GM18519 (cell line): ENCODE results near the gene ECHS1.
A peak's percentile ranks its signal among the peaks of the same experiment; 100 is the strongest.
"Not testable (repeated sequence)": the region's sequence is repeated elsewhere in the genome, so short reads cannot be mapped to it uniquely, and the experiment has no call there.

ENCODE experiments used
- ATAC-seq: cut with Tn5 transposase; IDR thresholded peaks from one replicate; pipeline ENCODE4 v1.9.1; 2021; ENCODE audit warnings: mild to moderate bottlenecking, moderate library complexity; ENCODE audit not compliant: unreplicated experiment, low FRiP score

The ECHS1 gene

DNA sequence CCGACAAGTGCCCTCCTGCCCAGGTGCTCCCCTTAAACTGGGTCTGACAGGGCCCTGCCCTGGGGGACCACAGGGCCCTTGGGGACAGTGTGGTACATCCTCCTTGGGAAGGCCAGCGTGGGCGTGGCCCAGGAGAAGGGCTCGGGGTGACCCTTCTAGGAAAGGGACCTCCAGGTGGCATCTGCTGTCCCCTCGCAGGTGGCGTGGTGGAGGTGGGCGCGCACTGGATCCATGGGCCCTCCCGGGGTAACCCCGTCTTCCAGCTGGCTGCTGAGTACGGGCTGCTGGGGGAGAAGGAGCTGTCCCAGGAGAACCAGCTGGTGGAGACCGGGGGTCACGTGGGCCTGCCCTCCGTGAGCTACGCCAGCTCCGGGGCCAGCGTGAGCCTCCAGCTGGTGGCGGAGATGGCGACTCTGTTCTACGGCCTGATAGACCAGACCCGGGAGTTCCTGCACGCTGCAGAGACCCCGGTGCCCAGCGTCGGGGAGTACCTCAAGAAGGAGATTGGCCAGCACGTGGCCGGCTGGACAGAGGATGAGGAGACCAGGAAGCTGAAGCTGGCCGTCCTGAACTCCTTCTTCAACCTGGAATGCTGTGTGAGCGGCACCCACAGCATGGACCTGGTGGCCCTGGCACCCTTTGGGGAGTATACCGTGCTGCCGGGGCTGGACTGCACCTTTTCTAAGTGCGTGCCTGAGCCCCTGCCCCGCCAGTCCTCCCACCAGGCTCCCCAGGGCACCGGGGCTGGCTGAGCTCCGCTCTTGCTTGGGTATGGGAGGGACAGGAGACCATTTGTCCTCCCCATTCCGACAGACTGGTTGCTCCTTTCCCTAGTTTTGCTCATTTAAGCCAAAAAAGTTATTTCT lies 6.9 kb upstream of the ECHS1 start:
- no peak for ATAC-seq

DNA sequence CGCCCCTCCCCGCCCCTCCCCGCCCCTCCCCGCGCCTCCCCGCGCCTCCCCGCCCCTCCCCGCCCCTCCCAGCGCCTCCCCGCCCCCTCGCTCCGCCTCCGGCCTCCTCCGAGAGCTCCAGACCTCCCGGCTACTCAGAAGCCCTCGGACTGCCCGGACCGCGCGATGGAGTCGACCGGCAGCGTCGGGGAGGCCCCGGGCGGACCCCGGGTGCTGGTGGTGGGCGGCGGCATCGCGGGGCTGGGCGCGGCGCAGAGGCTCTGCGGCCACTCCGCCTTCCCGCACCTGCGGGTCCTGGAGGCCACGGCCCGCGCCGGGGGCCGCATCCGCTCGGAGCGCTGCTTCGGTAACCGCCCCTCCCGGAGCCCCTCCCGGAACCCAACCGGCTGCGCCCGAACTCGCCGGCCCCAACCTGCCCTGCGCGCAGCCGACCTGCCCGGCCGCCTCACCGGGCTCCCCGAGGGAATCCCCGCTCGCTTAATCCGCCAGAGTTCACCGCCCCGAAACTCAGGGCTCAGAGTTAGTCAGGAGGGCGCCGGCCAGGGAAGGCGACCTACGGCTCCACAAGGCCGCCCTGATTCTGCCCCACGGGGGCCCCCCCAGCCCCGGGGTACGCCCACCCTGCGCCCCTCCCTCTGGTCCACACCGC lies 6.1 kb upstream of the ECHS1 start, which contains the start of gene PAOX:
TSS of gene PAOX (plus strand) at position 111 of the 649 bp plus-strand sequence. CDS start at position 166, 55 bp downstream.
- ATAC-seq = peak; percentile 35

DNA sequence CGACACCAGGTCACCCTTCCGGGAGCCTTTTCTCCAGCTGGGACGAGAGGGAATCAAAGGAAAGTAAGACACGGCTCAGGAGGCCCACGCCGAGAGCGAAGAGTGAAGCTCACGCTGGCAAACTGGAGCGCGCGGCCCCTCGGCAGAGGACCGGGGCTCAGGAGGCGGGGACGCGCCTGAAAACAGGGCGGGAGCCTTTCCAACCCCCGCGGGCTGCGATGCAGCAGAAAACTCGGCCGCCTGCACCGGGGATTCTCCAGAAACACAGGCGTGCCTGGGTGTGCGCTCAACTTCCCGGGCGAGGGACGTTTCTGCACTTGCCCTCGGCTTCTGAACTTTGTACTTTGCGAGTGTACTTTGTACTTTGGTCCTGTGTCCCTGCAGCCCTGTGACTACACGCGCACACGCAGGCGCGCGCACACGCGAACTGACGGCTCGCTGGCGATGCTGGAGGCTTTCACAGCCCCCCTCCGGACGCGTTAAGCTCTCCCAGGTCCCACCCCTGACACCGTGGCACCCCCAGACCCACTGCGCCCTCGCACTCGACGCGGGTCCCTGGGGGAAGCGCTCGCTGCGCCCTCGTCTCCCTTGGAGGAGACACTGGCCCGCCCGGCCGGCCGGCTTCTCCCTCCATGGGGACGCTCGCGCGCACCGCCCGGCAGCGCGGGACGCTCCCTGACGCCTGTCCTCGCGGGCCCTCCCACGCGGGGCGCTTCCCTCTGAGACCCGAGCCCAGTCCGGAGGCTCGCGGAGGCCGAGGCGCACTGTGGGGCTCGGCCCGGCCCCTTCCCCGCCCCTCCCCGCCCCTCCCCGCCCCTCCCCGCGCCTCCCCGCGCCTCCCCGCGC lies 5.3 kb upstream of the ECHS1 start:
- no peak for ATAC-seq

DNA sequence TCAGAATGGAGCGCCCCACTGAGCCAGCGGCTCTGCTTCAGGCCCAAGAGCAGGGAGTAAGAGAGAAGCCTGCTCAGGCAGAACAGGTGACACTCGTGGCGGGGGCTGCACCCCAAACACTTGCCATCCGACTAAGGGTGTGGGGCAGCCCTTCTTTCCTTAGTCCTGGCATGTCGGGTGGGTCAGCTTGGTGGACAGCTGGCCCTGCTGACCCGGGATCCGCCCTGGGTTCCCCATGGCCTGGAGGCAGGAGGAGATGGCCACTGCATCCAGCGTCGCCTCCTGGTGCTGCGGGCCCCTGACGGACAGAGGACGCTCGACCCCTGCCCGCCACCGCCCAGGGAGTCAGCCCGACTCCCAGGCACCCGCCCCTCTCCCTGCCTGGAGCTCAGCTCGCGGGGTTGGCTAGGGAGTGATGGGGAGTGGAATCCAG lies 4.7 kb upstream of the ECHS1 start:
- ATAC-seq = no peak

DNA sequence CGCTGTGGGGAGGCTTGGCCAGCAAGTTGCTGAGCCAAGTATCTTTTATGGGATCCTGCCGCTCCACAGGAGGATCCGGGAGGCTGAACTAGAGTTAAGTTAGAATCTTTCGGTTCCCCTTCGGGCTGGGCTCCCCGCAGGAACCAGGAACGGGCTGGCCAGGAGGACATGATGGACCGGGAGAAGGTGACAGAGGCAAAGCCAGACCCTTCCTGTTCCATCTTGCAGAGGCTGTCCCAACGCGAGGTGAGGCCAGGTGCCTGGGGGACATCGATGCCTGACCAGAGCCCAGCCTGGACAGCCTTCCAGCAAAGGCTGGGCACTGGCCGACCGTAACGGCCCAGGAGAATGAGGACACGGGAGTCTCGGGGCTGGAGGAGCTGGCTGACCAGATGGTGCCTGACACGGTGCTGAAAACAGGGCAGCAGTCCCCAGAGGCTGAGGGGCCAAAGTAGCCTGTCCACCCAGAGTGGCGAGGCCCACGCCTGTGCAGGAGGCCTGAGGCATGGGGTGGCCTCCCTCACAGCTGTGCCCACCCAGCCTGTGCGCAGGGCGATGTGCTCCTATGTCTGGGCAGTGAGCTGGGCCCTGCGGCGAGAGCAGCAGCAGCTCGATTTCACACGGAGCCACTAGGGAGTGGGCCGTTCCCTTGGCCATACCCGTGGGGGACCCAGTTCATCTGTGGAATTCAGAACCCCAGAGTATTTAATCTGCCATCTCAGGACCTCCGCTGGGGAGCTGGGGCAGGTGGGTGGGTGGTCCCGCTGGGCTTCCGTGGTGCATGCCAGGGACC lies 4.1 kb upstream of the ECHS1 start:
- ATAC-seq = no peak

DNA sequence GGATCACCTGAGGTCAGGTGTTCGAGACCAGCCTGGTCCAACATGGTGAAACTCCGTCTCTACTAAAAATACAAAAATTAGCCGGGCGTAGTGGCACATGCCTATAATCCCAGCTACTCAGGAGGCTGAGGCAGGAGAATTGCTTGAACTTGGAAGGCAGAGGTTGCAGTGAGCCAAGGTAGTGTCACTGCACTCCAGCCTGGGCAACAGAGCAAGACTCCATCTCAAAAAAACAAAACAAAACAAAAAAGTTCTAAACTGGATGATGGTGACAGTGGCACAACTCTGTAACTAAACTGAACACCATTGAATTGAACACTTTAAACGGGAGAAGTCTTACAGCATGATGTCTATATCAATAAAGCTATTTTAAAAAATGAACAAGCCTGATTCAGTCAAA lies 3.0 kb upstream of the ECHS1 start:
- not testable (repeated sequence) for ATAC-seq

DNA sequence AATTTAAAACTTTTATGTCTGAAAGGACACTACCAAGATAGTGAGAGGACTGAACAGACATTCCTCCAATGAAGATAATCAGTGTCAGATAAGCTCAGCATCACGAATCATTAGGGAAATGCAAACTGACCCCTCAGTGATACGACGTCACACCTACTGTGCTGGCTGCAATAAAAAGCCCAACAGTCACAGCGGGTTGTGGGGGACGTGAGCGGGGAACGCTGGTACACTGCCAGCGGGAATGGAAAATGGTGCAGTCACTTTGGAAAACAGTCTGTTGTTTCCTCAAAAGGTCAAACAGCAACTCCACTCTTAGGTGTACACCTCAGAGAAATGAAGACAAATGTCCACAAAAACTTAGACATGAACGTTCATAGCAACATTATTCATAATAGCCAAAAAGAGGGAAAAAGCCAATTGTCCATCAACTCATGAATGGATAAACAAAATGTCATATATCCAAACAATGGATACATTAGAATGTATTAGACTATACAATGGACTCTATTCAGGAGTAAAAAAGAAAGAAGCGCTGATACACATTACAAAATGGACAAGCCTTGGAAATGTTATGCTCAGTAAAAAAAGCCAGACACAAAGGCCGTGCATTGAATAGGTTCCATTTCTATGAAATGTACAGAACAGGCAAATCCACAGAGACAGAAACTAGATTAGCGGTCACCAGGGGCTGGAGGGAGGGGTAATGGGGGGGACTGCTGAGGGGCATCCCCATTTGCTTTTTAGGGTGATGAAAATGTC lies 2.4 kb upstream of the ECHS1 start:
- ATAC-seq = no peak

DNA sequence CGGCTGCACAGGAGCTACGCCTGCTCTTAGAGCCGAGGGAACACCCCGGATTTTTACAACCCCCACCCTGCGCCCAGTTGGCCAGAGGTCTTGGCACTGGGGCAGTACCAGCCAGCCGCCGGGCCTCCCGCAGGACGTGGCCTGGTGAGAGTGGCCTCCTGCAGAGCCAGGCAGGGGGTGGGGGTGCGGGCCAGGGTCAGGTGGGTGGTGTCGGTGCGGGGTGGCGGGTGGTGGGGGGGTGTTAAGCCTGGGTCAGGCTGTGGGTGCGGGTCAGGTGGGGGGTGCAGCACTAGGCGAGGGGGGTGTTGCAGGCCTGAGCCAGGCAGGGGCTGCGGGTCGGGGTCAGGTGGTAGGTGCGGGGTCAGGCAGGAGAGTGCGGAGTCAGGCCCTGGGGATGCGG lies 647 bp downstream of the ECHS1 start:
- ATAC-seq = no peak

DNA sequence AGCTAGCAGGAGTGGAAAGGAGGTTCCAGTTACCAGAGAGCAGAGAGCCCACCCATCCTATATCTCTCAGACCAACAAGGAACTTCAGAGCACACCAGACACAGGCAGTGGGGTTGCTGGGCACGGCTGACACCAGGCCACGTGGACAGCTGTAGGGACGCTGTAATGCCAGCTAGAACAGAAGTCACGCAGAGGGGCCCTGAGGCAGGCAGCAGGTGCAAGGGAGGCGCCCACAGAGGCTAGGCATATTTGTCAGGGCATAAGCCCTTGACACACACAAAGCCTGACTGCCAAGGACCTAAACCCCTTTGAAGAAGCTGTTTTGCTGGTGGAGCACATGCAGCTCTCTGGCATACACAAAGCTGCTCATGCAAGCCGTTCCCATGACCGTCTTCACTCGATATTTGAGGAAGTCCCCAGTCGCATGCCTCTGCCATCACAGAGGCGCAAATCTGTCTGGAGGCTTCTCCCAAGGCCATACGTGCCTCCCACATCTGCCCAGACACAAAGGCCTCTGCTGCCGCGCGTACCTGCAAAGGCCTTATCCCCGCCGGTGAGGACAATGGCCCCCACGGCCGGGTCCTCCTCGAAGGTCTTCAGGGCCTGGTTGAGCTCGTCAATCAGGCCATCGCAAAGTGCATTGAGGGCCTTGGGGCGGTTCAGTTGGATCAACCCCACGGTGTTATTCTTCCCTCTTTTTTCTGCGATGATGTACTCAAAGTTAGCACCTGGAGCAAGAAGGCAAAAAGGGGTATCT lies 2.9 kb downstream of the ECHS1 start:
- ATAC-seq = no peak

DNA sequence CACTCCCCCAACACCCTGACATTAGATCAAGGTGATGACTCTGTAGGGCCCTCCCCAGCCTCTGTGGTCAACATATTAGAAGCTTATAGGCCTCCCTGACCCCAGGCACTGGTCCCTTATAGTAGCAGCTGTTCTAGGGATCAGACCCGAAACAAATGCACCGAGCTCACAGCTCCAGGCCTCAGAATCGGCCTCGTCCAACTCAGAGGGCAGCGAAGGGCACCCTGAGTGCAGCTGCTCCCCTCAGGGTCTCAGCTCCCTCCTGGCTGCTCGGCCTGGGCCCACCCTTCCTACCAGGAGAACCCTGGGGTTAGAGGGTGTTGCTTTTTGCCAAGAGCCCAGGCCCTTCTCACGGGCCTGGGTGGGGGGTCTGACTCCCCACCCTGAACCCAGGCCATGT lies 5.0 kb downstream of the ECHS1 start:
- ATAC-seq = no peak

DNA sequence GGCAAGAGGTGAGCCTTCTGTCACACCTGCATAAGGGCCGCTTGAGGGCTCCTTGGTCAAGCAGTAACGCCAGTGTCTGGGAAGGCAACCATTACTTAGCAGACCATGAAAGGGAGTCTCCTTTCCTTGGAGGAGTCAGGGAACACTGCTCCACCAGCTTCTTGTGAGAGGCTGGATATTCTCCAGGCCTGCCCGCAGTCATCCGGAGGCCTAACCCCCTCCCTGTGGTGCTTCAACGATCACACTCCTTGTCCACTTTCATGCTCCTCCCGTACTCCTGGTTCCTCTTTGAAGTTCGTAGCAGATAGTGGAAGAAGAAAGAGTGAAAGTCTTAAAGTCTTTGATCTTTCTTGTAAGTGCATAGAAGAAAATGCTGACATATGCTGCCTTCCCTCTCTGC lies 5.7 kb downstream of the ECHS1 start:
- not testable (repeated sequence) for ATAC-seq

DNA sequence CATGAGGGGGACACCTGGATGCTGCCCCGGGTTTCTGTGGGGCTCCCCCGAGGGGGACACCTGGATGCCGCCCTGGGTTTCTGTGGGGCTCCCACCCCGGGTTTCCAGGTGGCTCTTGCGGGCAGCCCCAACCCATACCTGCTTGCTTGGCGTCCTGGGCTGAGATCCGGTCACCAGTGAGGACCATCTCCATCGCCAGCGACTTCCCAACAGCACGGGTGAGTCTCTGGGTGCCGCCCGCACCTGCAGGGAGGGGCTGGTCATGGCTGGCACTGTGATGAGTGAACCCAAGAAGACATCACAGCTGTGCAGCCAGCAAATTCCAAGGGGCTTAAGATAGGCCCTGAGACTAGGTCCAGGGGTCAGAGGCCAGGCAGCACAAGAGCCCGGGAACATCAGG lies 6.4 kb downstream of the ECHS1 start:
- ATAC-seq = no peak

DNA sequence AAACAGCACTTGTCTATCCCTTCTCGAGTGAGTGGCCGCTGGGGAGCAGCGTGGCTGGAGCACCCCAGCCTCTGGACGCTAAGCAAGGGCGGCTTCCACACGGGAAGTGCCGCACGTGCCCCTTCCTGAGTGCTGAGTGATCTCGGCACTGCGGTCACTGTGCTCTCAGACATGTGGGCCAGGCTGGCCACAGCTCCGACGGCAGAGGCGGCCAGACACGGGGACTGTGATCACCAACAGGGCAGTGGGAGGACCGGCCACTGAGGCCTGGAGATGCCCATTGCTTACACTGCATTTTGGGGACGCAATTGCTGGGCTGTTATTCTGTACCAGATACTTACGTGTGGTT lies 7.0 kb downstream of the ECHS1 start:
- ATAC-seq = no peak

DNA sequence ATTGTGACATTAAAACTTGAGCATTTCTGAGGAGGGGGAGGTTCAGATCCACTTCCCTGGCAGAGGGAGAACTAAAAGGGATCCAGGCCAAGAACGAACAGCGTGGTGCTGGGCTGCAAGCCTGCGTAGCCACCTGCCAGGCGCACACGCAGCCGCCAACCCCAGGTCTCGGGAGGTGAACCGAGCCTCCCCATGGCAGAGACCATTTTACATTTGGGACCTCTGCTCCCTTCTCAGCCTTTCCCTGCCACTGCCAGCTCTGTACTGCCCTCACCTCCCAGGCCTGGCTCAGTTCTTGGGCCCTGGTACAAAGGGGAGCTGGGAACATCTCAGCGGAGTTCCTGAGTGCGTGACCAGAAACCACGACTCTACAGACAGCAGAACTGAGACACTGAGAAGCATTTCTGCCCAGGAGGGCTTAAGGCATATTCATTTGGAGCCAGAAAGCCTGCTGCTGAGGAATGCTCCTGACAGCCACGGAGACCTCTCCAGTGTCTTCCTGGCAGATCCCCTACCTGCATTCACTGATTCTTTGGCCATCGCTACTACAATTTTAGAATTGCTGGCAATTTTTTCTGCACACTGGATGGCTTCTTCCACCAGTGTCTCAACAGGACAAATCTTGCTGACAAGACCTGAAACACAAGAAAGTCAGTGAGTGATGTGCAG lies 7.6 kb downstream of the ECHS1 start:
- no peak for ATAC-seq

DNA sequence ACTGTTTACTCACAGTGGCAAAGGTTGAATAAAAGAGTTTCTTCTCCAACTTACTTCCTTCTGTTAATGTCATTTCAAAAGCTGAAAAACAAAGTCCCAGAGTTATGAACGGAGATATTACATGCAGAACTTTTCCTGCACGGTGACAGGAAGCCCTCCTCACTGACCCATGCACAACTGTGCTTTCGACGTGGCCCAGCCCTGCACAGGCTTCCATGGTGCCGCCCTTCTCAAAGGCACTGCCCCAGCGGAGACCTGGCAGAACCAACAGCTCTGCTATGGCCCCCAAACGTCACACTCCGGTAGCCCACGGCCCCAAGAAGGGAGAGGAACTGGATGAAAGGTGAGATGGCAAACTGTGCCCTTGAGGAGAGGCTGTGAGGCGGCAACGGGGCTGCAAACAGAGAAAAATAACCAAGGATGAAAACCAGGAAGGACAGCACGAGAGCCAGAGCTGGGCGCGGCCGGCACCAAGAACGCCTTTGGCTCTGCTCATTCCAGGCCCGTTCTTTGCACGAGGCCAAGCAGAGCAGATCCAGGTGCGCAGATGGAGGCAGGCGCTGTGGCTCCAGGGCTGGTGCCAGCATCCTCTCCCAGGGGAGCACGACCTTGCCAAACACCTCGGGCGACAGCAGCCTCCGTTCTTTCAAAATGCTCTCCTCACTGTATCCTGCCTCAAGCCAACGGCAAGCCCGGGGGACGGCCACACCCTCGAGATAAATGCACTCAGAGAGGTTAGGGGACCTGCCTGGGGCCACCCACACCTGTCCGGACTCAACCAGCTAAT lies 8.3 kb downstream of the ECHS1 start:
- ATAC-seq = no peak

DNA sequence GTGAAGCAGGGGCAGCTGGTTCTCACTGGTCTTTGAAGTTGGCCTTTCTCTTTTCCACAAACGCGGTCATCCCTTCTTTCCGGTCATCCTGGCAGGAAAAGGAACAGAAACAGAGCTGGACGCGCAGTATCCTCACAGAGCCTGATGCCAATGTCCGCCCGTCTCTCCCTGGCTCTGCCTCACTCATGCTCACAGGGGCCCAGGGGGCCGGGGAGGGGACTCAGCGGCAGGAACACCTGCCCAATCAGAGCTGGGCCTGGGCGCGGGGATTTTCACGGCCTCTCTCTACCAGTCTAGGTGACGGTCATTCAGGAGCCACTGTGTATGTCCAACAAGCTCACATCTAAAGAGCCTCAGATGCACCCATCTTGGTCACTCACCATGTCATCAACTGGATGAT lies 10.3 kb downstream of the ECHS1 start:
- no peak for ATAC-seq

DNA sequence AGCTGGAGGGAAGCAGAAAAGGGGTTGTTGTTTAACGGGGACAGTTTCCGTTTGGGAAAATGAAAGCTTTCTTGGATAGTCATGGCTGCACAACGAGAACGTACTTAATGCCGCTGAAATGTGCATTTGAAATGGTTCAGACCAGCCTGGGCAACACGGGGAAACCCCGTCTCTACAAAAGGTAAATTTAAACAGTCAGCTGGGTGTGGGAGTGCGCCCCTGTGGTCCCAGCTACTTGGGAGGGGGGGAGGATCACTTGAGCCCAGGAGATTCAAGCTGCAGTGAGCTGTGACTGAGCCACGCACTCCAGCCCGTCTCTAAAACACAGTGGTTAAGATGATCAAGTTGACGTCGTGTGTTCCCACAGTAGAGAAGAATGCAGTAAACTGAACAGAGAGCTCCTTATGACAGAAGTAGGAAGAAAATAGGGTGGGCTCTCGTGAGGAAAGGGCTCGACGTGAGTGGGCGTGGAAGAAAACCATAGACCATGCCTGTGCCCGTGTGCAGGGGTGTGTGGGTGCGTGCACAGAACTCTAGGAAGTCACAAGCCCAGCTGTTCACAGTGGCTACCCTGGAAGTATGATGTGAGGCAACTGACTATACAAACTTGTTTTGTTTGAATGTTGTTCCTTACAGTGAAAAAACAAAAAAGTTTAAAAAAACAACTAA lies 11.2 kb downstream of the ECHS1 start:
- ATAC-seq = no peak
